ENCODE results near the gene CRADD. TPM values are rescaled to one million over a fixed set of nuclear protein-coding genes. Genes with fewer than 3 reads are reported as not detected.

CRADD gene
- total and polyA plus RNA-seq, 2 donors (not counting 1 experiment from before 2014, with no cell fraction given): 5.8 to 15.1 TPM

GRCh38 chr12:93745286-93745685, 68.1 kb downstream of the CRADD start:
- Histone ChIP-seq H3K79me2 (ENCODE audit: control insufficient read depth, insufficient read depth, low read length) (no peaks in the 10 kb centered on the region), H3K4me2 (replicated peaks; ENCODE audit: low read depth, low read length, poor library complexity, severe bottlenecking) (no peak overlapping the region), H2AFZ (ENCODE audit: insufficient read depth, low read depth, low read length, poor library complexity, severe bottlenecking) (no peak overlapping the region), H3K4me1 (ENCODE audit: control insufficient read depth in 2 of 2, insufficient read depth in 2 of 2, low read length in 2 of 2) (peaks cover 8 to 10% of the 10 kb centered on the region in 2 donors), H3K27ac (ENCODE audit: low read length in 2 of 2) (no peak overlapping the region), H4K20me1 (ENCODE audit: control insufficient read depth, insufficient read depth, low read length, poor library complexity, severe bottlenecking) (no peaks in the 10 kb centered on the region), H3K9me3 (ENCODE audit: control extremely low read depth in 1 of 3, control insufficient read depth in 2 of 3, insufficient read depth in 1 of 3, low read length in 2 of 3) (no peaks in the 10 kb centered on the region), H3K4me3 (ENCODE audit: control extremely low read depth in 1 of 5, extremely low read depth in 1 of 5, insufficient read depth in 1 of 5, low read depth in 2 of 5, low read length in 4 of 5) (no peak overlapping the region), H3K27me3 (replicated peaks in 1 of 4; ENCODE audit: control extremely low read depth in 1 of 4, control insufficient read depth in 3 of 4, insufficient read depth in 4 of 4, low read length in 3 of 4) (no peaks in the 10 kb centered on the region), H3K36me3 (replicated peaks in 1 of 2; ENCODE audit: control extremely low read depth in 1 of 2, control insufficient read depth in 1 of 2, extremely low read depth in 1 of 2, insufficient read depth in 2 of 2, low read length in 1 of 2) (no peaks in the 10 kb centered on the region), H3K9ac (ENCODE audit: low read length) (no peak overlapping the region)
- TF ChIP-seq, protein P1, sequence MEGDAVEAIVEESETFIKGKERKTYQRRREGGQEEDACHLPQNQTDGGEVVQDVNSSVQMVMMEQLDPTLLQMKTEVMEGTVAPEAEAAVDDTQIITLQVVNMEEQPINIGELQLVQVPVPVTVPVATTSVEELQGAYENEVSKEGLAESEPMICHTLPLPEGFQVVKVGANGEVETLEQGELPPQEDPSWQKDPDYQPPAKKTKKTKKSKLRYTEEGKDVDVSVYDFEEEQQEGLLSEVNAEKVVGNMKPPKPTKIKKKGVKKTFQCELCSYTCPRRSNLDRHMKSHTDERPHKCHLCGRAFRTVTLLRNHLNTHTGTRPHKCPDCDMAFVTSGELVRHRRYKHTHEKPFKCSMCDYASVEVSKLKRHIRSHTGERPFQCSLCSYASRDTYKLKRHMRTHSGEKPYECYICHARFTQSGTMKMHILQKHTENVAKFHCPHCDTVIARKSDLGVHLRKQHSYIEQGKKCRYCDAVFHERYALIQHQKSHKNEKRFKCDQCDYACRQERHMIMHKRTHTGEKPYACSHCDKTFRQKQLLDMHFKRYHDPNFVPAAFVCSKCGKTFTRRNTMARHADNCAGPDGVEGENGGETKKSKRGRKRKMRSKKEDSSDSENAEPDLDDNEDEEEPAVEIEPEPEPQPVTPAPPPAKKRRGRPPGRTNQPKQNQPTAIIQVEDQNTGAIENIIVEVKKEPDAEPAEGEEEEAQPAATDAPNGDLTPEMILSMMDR (IDR thresholded peaks at IDR 0.05): no peak
- TF ChIP-seq EZH2 (IDR thresholded peaks at IDR 0.05; ENCODE audit: borderline replicate concordance, insufficient read depth, low read depth, low read length, poor library complexity, severe bottlenecking): no peak
- Mint-ChIP-seq H3K4me3 (no peak overlapping the region), H3K4me1 (peaks cover 20% of the 10 kb centered on the region), H3K27me3 (no peaks in the 10 kb centered on the region), H3K9me3 (ENCODE audit: insufficient read depth) (no peaks in the 10 kb centered on the region), H3K27ac (no peak overlapping the region)
- intact Hi-C loops (cut with micrococcal nuclease): no loop called here
- ChIA-PET CTCF (no interaction called here), POLR2A (no interaction called here)
- DNase-seq (no peak), ATAC-seq (ENCODE audit: low read depth) (no peak)
- WGBS (ENCODE audit: insufficient coverage): no CpG with 5 or more reads among the region's 2 CpGs

DNA sequence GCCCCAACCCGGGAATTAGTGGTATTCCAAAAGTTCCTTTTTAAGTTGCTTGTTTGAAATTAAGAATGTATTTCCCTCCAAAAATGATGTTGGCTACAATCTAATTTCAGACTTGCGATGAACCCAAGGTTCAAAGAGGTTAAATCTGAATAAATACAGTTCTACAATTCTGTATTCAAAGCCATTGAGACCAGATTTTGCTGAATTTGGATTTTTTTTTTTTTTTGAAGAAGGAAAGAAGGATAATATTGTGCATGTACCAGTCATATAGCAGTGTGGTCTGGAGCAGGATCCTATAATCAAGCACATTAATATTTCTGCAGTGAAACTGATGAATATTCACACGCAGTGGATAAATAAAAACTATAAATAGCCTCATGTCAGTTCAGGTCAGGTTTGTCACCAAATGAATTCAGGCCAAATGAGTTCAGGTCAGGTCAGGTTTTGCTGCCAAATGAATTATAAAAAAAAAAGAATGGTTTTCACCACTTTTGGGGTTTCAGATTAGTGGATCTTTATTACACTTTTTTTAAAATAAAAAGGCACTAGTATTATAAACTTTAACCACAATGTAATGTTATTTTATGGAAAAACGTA, 69.5 kb downstream of the CRADD start:
- ATAC-seq (ENCODE audit: low read depth) (no peak), DNase-seq (no peak)
- Mint-ChIP-seq H3K9me3 (ENCODE audit: insufficient read depth) (no peaks in the 10 kb centered on the region), H3K27ac (no peak overlapping the region), H3K4me3 (no peak overlapping the region), H3K4me1 (peaks cover 10% of the 10 kb centered on the region), H3K27me3 (no peaks in the 10 kb centered on the region)
- Histone ChIP-seq H3K9me3 (ENCODE audit: control extremely low read depth in 1 of 3, control insufficient read depth in 2 of 3, insufficient read depth in 1 of 3, low read length in 2 of 3) (peaks cover 0 to 3% (median 0%) of the 10 kb centered on the region in 3 donors), H2AFZ (ENCODE audit: insufficient read depth, low read depth, low read length, poor library complexity, severe bottlenecking) (no peak overlapping the region), H3K4me3 (ENCODE audit: control extremely low read depth in 1 of 5, extremely low read depth in 1 of 5, insufficient read depth in 1 of 5, low read depth in 2 of 5, low read length in 4 of 5) (no peak overlapping the region), H4K20me1 (ENCODE audit: control insufficient read depth, insufficient read depth, low read length, poor library complexity, severe bottlenecking) (no peaks in the 10 kb centered on the region), H3K27me3 (replicated peaks in 1 of 4; ENCODE audit: control extremely low read depth in 1 of 4, control insufficient read depth in 3 of 4, insufficient read depth in 4 of 4, low read length in 3 of 4) (no peaks in the 10 kb centered on the region), H3K27ac (ENCODE audit: low read length in 2 of 2) (no peak overlapping the region), H3K4me2 (replicated peaks; ENCODE audit: low read depth, low read length, poor library complexity, severe bottlenecking) (no peak overlapping the region), H3K36me3 (replicated peaks in 1 of 2; ENCODE audit: control extremely low read depth in 1 of 2, control insufficient read depth in 1 of 2, extremely low read depth in 1 of 2, insufficient read depth in 2 of 2, low read length in 1 of 2) (no peaks in the 10 kb centered on the region), H3K4me1 (ENCODE audit: control insufficient read depth in 2 of 2, insufficient read depth in 2 of 2, low read length in 2 of 2) (peaks cover 1 to 4% of the 10 kb centered on the region in 2 donors), H3K9ac (ENCODE audit: low read length) (no peak overlapping the region), H3K79me2 (ENCODE audit: control insufficient read depth, insufficient read depth, low read length) (no peaks in the 10 kb centered on the region)
- TF ChIP-seq EZH2 (IDR thresholded peaks at IDR 0.05; ENCODE audit: borderline replicate concordance, insufficient read depth, low read depth, low read length, poor library complexity, severe bottlenecking): no peak
- TF ChIP-seq, protein P1 (IDR thresholded peaks at IDR 0.05): no peak
- ChIA-PET POLR2A (no interaction called here), CTCF (no interaction called here)
- no CpG with 5 or more reads among the region's 4 CpGs for WGBS (ENCODE audit: insufficient coverage)
- intact Hi-C loops (cut with micrococcal nuclease): no loop called here
